Measurements from ENCODE around the gene HPCA. TPM values are rescaled to one million over a fixed set of nuclear protein-coding genes. Genes with fewer than 3 reads are reported as not detected.

The HPCA gene
- total and polyA plus RNA-seq, 2 of the 13 experiments (the other 11 are each of a cell fraction or from before 2014, with no cell fraction given): not detected

DNA sequence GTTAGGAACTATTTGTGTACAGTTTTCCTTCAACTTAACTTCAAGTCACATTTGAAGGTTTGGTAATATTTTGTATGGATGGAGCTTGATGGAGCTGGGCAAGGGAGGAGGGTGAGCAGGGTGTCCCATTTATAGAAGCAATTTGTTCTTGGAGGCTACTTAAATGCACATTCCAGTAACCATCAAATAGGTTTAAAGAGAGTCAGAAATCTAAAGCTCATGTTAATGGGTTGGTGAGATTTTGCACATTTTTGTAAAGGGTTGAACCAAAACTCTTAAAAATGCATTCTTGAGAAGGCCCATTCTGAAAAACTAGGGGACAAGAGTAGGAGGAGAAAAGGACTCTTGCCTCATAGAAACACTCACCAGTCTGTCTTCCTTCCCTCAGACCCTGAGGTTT lies 25.7 kb upstream of the HPCA start:
- no peaks in the 10 kb centered on the region for H3K27me3 ChIP-seq (ENCODE audit: control insufficient read depth in 1 of 2, insufficient read depth in 2 of 2, low read length in 2 of 2)
- no peaks in the 10 kb centered on the region for H3K79me2 ChIP-seq (ENCODE audit: insufficient read depth, low read length)
- BruUV-seq (replicated peaks): no TSS peak
- H2AFZ ChIP-seq (ENCODE audit: low read length): no peak overlapping the region
- no peak overlapping the region for H3K27ac ChIP-seq (ENCODE audit: extremely low read length, insufficient read depth, low read length)
- DNase-seq (ENCODE audit: low spot score): no peak
- POLR2A ChIA-PET: no interaction called here
- in situ Hi-C loops (cut with HindIII; ENCODE audit: extremely low pct_ligation_motif_present, low pct_unique_long_range_greater_than_20kb): no loop called here
- no peaks in the 10 kb centered on the region for H4K20me1 ChIP-seq (ENCODE audit: insufficient read depth, low read length)
- no peak for TF ChIP-seq HOXA5 (CRISPR knock-in tag; IDR thresholded peaks at IDR 0.05)
- TF ChIP-seq, protein P1, sequence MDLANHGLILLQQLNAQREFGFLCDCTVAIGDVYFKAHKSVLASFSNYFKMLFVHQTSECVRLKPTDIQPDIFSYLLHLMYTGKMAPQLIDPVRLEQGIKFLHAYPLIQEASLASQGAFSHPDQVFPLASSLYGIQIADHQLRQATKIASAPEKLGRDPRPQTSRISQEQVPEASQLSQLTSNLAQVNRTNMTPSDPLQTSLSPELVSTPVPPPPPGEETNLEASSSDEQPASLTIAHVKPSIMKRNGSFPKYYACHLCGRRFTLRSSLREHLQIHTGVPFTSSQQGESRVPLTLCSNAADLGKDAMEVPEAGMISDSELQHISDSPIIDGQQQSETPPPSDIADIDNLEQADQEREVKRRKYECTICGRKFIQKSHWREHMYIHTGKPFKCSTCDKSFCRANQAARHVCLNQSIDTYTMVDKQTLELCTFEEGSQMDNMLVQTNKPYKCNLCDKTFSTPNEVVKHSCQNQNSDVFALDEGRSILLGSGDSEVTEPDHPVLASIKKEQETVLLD (CRISPR knock-in tag; IDR thresholded peaks at IDR 0.05; ENCODE audit: low read depth): no peak
- no peak for TF ChIP-seq NFKB2 (CRISPR knock-in tag; IDR thresholded peaks at IDR 0.05; ENCODE audit: borderline replicate concordance)
- no peak for TF ChIP-seq PTBP1 (IDR thresholded peaks at IDR 0.05; ENCODE audit: low read depth, low read length, poor library complexity, severe bottlenecking)
- no peak for TF ChIP-seq TEAD3 (CRISPR knock-in tag; optimal IDR thresholded peaks at IDR 0.05; ENCODE audit: borderline replicate concordance)
- TF ChIP-seq, protein P2, sequence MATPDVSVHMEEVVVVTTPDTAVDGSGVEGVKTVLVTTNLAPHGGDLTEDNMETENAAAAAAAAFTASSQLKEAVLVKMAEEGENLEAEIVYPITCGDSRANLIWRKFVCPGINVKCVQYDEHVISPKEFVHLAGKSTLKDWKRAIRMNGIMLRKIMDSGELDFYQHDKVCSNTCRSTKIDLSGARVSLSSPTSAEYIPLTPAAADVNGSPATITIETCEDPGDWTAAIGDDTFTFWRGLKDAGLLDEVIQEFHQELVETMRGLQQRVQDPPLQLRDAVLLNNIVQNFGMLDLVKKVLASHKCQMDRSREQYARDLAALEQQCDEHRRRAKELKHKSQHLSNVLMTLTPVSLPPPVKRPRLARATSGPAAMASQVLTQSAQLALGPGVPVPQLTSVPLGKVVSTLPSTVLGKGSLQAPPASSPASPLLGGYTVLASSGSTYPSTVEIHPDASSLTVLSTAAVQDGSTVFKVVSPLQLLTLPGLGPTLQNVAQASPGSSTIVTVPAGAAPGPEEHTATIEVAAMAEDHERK (CRISPR knock-in tag; IDR thresholded peaks at IDR 0.05; ENCODE audit: low read depth): no peak
- TF ChIP-seq NCOR1 (IDR thresholded peaks at IDR 0.05; ENCODE audit: borderline replicate concordance, low read length): no peak
- TF ChIP-seq, protein P3, sequence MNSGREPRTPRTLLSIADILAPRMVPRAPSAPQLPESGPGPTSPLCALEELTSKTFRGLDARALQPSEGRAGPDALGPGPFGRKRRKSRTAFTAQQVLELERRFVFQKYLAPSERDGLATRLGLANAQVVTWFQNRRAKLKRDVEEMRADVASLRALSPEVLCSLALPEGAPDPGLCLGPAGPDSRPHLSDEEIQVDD (CRISPR knock-in tag; IDR thresholded peaks at IDR 0.05; ENCODE audit: borderline replicate concordance): no peak
- TF ChIP-seq SMYD3 (CRISPR knock-in tag; IDR thresholded peaks at IDR 0.05): no peak
- TF ChIP-seq TCF7L2 (IDR thresholded peaks at IDR 0.05; ENCODE audit: low read depth, low read length): no peak
- TF ChIP-seq ZNF563 (CRISPR knock-in tag; IDR thresholded peaks at IDR 0.05): no peak
- no peak for TF ChIP-seq PRMT3 (CRISPR knock-in tag; IDR thresholded peaks at IDR 0.05; ENCODE audit: borderline replicate concordance, low read depth)
- TF ChIP-seq DNMT1 (CRISPR knock-in tag; IDR thresholded peaks at IDR 0.05): no peak
- TF ChIP-seq FOXO1 (CRISPR knock-in tag; IDR thresholded peaks at IDR 0.05): no peak
- TF ChIP-seq, protein P4, sequence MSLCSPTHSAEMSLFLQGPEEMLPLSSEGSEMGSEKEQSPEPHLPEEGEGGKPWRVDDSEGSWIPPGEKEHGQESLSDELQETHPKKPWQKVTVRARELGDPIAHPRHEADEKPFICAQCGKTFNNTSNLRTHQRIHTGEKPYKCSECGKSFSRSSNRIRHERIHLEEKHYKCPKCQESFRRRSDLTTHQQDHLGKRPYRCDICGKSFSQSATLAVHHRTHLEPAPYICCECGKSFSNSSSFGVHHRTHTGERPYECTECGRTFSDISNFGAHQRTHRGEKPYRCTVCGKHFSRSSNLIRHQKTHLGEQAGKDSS (CRISPR knock-in tag; IDR thresholded peaks at IDR 0.05; ENCODE audit: borderline replicate concordance, low read depth): no peak
- H3K4me2 ChIP-seq (ENCODE audit: low read depth, low read length): no peak overlapping the region
- peaks cover 1 to 16% of the 10 kb centered on the region in 2 experiments; a peak in 3 of 5 replicates for H3K36me3 ChIP-seq (replicated peaks in 1 of 2; ENCODE audit: control insufficient read depth in 1 of 2, insufficient read depth in 2 of 2, low read length in 2 of 2)
- no peaks in the 10 kb centered on the region for H3K4me1 ChIP-seq (ENCODE audit: insufficient read depth, low read length)
- H3K4me3 ChIP-seq (replicated peaks in 1 of 3; ENCODE audit: insufficient read depth in 1 of 3, low read depth in 2 of 3, low read length in 3 of 3): no peak overlapping the region
- intact Hi-C loops (cut with micrococcal nuclease; ENCODE audit: unreplicated experiment): no loop called here
- no peaks in the 10 kb centered on the region for H3K9me3 ChIP-seq (ENCODE audit: low read length)
- no peak for FAIRE-seq
- no peak for ATAC-seq
- CTCF ChIA-PET (ENCODE audit: low intra/inter-chr PET ratio, low total read pairs): no interaction called here
- H3K9ac ChIP-seq (ENCODE audit: insufficient read depth, low read depth, low read length): no peak overlapping the region
